Measurements from ENCODE around the gene TMEM181.
"Not testable (repeated sequence)": the region's sequence is repeated elsewhere in the genome, so short reads cannot be mapped to it uniquely, and the experiment has no call there.

TMEM181 gene

DNA sequence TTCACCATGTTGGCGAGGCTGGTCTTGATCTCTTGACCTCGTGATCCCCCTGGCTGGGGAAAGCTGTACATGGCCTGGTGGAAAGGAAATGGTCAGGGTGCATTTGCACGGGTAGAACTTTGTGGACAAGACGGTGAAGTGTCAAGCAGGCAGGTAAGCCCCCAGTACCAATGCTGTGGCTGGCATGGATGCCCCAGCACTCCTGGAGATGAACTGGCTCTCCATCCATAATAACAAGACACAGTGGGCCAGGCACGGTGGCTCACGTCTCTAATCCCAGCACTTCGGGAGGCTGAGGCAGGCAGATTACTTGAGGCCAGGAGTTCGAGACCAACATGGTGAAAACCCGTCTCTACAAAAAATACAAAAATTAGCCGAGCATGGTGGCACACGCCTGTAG is 37.3 kb upstream of the TMEM181 start:
- peaks cover 9% of the 10 kb centered on the region for H3K4me1 Mint-ChIP-seq
- H3K4me3 Mint-ChIP-seq = no peak overlapping the region
- H3K9me3 Mint-ChIP-seq = no peaks in the 10 kb centered on the region
- DNase-seq (ENCODE audit: low spot score in 2 of 2) (no peak), ATAC-seq (replicated peaks; ENCODE audit: extremely low read depth, poor library complexity, severe bottlenecking) (no peak)
- H3K36me3 Mint-ChIP-seq (ENCODE audit: insufficient read depth) = no peaks in the 10 kb centered on the region
- no peak overlapping the region for H3K27ac Mint-ChIP-seq (ENCODE audit: low read depth)
- H3K27me3 Mint-ChIP-seq = peaks cover 47% of the 10 kb centered on the region

DNA sequence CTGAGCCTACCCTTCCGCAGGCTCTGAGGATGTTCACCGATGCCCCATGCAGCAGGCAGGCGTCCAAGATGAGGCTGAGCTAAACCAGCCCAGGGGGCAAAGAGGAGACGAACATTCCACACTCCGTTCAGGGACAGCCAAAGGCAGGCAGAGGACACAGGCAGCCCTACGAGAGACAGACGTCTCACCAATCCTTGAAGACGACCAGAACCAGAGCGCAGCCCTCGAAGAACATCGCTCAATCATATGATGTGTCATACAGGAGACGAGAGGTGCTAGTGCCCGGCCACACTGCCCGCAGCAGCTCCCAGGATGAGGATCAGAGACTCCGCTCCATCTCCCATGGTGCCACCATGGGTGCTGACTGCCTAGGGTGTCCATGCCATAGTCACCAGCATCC is 35.6 kb upstream of the TMEM181 start:
- Mint-ChIP-seq H3K36me3 (ENCODE audit: insufficient read depth) (peaks cover under 1% of the 10 kb centered on the region), H3K27ac (ENCODE audit: low read depth) (no peak overlapping the region), H3K27me3 (peaks cover 64% of the 10 kb centered on the region)

DNA sequence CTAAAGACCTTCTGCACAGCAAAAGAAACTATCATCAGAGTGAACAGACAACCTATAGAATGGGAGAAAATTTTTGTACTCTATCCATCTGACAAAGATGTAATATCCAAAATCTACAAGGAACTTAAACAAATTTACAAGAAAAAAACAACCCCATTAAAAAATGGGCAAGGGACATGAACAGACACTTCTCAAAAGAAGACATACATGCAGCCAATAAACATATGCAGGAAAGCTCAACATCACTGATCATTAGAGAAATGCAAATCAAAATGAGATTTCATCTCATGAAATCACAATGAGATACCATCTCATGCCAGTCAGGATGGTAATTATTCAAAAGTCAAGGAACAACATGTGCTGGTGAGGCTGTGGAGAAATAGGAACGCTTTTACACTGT is 32.0 kb upstream of the TMEM181 start:
- H3K27me3 Mint-ChIP-seq = peaks cover 89% of the 10 kb centered on the region
- H3K9me3 Mint-ChIP-seq; H3K36me3 Mint-ChIP-seq (ENCODE audit: insufficient read depth); H3K4me3 Mint-ChIP-seq; ATAC-seq (replicated peaks; ENCODE audit: extremely low read depth, poor library complexity, severe bottlenecking); H3K27ac Mint-ChIP-seq (ENCODE audit: low read depth); H3K4me1 Mint-ChIP-seq; DNase-seq (ENCODE audit: low spot score in 2 of 2): not testable (repeated sequence)

More for the DNA sequence above, 35.6 kb upstream of the TMEM181 start:
- DNase-seq (ENCODE audit: low spot score in 2 of 2) (no peak), ATAC-seq (replicated peaks; ENCODE audit: extremely low read depth, poor library complexity, severe bottlenecking) (no peak)
- Mint-ChIP-seq H3K9me3 (no peaks in the 10 kb centered on the region), H3K4me1 (no peaks in the 10 kb centered on the region), H3K4me3 (no peak overlapping the region)

DNA sequence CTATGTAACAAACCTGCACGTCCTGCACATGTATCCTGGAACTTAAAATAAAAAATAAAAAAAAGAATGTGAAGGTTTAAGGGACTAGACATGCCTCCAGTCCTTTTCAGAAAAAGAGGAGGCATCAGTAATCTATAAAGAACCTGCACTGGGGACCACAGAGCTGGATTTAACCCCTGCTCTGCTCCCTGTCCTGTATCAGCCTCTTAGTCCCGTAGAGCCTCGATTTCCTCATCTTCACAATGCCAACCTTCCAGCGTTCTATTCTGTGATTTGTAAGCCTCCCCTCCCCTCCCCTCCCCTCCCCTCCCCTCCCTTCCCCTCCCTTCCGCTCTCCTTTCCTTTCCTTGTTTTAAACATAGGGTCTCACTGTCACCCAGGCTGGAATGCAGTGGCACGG is 31.1 kb upstream of the TMEM181 start:
- no peaks in the 10 kb centered on the region for H3K9me3 Mint-ChIP-seq
- no peak overlapping the region for H3K4me3 Mint-ChIP-seq
- DNase-seq (ENCODE audit: low spot score in 2 of 2) (no peak), ATAC-seq (replicated peaks; ENCODE audit: extremely low read depth, poor library complexity, severe bottlenecking) (no peak)
- peaks cover 90% of the 10 kb centered on the region for H3K27me3 Mint-ChIP-seq
- H3K4me1 Mint-ChIP-seq = no peaks in the 10 kb centered on the region
- no peak overlapping the region for H3K27ac Mint-ChIP-seq (ENCODE audit: low read depth)
- H3K36me3 Mint-ChIP-seq (ENCODE audit: insufficient read depth) = peaks cover 2% of the 10 kb centered on the region

DNA sequence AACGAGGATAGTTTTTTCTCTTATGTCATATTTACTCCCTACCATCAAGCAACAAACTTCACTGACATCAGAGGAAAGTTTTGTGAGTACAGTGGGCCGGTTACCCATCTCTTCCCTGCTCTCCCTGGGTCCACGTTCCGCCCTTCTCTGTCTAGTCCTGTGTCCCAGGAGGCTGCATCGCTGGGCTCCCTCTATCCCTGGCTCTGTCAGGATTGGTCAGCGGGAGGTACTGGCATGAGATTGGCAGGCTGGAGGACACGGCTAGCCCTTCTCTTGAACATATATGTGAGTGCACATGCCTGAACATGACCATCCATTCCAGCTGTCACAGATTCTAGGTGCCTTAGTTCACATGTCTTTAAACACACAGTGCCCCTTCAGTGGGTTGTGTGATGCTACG is 30.3 kb upstream of the TMEM181 start:
- Mint-ChIP-seq H3K27me3 (peaks cover 88% of the 10 kb centered on the region), H3K4me3 (no peak overlapping the region), H3K4me1 (no peaks in the 10 kb centered on the region), H3K9me3 (no peaks in the 10 kb centered on the region), H3K36me3 (ENCODE audit: insufficient read depth) (peaks cover 2% of the 10 kb centered on the region), H3K27ac (ENCODE audit: low read depth) (no peak overlapping the region)
- DNase-seq (ENCODE audit: low spot score in 2 of 2) = no peak
- no peak for ATAC-seq (replicated peaks; ENCODE audit: extremely low read depth, poor library complexity, severe bottlenecking)

DNA sequence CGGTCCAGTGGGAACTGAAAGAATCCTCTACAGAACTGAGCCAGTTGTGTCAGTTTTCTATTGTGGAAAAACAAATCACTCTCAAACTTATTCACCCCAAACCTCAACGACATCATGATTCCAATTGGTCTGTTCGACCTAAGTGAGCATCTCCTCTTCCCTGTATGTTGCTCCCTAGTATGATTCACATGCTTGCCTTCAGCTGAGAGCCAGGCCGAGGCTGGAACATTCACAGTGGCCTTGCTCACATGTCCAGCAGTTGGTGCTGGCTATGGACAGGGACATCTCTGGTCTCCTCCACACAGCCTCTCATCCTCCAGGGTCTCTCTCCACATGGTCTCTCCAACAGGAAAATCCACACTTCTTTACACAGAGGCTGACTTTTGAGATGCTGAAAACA is 28.3 kb upstream of the TMEM181 start:
- H3K36me3 Mint-ChIP-seq (ENCODE audit: insufficient read depth) = peaks cover 5% of the 10 kb centered on the region
- no peak for DNase-seq (ENCODE audit: low spot score in 2 of 2)
- H3K9me3 Mint-ChIP-seq = peaks cover 5% of the 10 kb centered on the region
- H3K27ac Mint-ChIP-seq (ENCODE audit: low read depth) = no peak overlapping the region
- no peak overlapping the region for H3K4me3 Mint-ChIP-seq
- H3K4me1 Mint-ChIP-seq = no peaks in the 10 kb centered on the region
- H3K27me3 Mint-ChIP-seq = peaks cover 84% of the 10 kb centered on the region
- ATAC-seq (replicated peaks; ENCODE audit: extremely low read depth, poor library complexity, severe bottlenecking) = no peak

DNA sequence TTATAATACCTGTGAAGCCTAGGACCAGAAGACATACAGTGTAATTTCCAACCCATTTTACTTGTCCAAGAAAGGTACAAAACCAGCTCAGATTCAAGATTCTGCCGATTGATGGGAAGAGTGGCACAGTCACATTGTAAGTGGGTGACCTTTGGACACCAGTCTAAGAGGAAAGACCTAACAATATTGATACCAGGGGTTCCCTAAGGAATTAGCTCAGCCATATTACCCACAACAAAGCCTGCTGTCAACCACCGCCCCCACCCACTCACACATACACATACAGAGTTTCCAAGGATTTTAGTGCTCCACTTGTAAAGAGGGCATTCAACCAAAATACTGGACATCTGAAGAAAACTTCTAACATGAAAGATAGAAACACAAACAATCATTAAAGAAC is 27.9 kb upstream of the TMEM181 start:
- Mint-ChIP-seq H3K9me3 (peaks cover 5% of the 10 kb centered on the region), H3K27me3 (peaks cover 80% of the 10 kb centered on the region), H3K4me3 (no peak overlapping the region), H3K4me1 (no peaks in the 10 kb centered on the region), H3K36me3 (ENCODE audit: insufficient read depth) (peaks cover 6% of the 10 kb centered on the region), H3K27ac (ENCODE audit: low read depth) (no peak overlapping the region)
- no peak for ATAC-seq (replicated peaks; ENCODE audit: extremely low read depth, poor library complexity, severe bottlenecking)
- no peak for DNase-seq (ENCODE audit: low spot score in 2 of 2)

DNA sequence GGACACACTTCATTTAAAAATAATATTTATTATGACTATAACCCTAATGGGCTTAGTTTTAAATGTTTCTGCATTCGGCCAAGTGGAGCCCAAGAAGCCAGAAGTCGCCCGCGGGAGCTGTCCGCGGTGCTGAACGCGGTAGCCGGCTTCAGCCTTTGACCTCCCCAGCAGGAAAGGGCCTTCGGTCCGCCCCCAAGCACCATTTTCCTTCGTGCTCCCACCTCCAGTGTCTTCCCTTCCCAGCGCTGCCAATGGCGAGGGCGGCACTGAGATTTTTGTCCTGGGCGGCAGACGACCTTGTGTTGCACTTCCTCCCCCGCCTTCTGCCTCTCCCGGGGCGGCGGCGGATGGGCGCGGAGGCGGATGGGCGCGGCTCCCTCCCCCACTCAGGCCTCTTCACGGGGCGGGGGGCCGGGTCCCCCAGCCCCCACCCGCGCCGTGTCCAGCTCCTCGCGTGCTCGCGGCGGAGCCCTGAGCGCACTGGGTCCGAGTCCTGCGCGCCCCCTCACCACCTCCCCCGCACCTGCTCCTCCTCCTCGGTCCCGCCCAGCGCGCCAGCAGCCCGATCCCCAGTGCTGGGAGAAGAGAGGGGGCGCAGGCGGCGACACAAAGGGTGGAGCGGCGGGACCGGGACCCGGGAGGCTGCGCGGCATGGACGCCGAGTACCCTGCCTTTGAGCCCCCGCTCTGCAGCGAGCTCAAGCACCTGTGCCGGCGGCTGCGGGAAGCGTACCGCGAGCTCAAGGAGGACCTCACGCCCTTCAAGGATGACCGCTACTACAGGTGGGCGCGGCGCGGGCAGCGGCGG is 23.6 kb upstream of the TMEM181 start:
- ATAC-seq (replicated peaks; ENCODE audit: extremely low read depth, poor library complexity, severe bottlenecking) (peak; percentile 64), DNase-seq (ENCODE audit: low spot score in 2 of 2) (peak; percentile 48 to 64)
- Mint-ChIP-seq H3K27me3 (peaks cover 85% of the 10 kb centered on the region), H3K4me1 (no peaks in the 10 kb centered on the region), H3K4me3 (peak overlapping the region; percentile 66), H3K9me3 (peaks cover 5% of the 10 kb centered on the region), H3K36me3 (ENCODE audit: insufficient read depth) (peaks cover 5% of the 10 kb centered on the region), H3K27ac (ENCODE audit: low read depth) (no peak overlapping the region)

DNA sequence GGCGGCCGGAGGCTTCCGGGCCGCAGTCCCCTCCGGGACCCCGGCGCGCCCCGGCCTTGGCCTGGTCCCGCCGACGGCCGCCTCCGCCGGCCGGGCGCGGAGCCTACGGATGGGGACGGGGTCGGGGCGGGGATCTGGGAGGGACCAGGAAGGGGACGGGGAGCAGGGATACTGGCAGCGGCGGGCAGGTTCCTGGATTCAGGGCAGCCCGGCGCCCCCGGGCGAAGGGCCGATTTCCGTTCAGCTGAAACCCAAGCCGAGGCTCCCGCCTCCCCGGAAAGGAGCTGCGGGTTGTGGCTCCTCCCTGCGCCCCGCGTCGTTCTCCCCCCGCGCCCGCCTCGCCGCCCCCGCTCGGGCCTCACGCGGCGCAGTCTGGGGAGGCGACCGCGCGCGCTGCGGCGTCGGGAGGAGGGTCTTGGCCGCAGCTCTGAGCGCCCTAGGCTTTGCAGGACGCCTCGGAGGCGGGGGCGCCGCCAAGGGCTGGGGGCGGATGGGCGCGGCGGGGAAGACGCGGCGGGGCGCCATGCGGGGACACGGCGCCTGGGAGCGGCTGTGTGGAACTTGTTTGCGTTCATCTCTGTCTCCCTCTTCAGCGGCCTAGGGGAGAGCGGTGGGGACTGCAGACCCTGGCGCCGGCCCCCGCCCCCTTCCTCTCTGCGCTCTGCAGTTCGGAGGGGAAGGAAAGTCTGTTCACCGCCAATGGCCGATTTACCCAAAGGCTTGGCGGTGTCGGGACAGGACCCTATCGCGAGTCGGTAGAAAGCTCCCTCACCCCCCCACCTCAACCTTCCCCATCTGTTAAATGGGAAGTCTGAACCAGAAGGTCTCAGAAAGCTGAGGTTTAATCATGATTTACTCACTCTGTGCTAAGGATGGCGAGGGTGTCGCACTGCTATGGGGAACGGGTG is 22.7 kb upstream of the TMEM181 start:
- Mint-ChIP-seq H3K4me3 (peak overlapping the region; percentile 66), H3K9me3 (peaks cover 5% of the 10 kb centered on the region), H3K27ac (ENCODE audit: low read depth) (no peak overlapping the region), H3K4me1 (no peaks in the 10 kb centered on the region), H3K27me3 (peaks cover 82% of the 10 kb centered on the region), H3K36me3 (ENCODE audit: insufficient read depth) (peaks cover 5% of the 10 kb centered on the region)
- peak; percentile 21 for ATAC-seq (replicated peaks; ENCODE audit: extremely low read depth, poor library complexity, severe bottlenecking)
- DNase-seq (ENCODE audit: low spot score in 2 of 2) = no peak

DNA sequence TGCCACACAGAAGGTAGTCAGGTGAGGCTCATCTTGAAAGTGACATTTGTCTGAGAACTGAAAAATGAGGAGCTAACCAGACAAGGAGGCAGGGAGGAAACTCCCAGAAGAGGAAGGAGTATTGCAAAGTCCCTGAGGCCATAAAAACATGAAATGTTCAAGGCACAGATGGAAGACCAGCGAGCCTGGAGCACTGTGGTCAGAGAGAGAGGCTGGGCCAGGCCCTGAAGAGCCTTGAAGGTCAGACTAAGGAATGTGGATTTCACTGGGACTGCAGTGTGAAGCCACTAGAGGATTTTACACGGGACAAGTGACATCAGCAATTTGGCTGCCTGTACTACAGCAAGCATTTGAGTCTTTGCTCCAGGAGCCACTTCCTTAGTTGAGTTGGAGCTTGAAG is 21.1 kb upstream of the TMEM181 start:
- H3K9me3 Mint-ChIP-seq = peaks cover 5% of the 10 kb centered on the region
- H3K36me3 Mint-ChIP-seq (ENCODE audit: insufficient read depth) = peaks cover 5% of the 10 kb centered on the region
- DNase-seq (ENCODE audit: low spot score in 2 of 2) (no peak), ATAC-seq (replicated peaks; ENCODE audit: extremely low read depth, poor library complexity, severe bottlenecking) (no peak)
- H3K27ac Mint-ChIP-seq (ENCODE audit: low read depth) = no peak overlapping the region
- no peak overlapping the region for H3K4me3 Mint-ChIP-seq
- H3K27me3 Mint-ChIP-seq = peaks cover 66% of the 10 kb centered on the region
- H3K4me1 Mint-ChIP-seq = no peaks in the 10 kb centered on the region

DNA sequence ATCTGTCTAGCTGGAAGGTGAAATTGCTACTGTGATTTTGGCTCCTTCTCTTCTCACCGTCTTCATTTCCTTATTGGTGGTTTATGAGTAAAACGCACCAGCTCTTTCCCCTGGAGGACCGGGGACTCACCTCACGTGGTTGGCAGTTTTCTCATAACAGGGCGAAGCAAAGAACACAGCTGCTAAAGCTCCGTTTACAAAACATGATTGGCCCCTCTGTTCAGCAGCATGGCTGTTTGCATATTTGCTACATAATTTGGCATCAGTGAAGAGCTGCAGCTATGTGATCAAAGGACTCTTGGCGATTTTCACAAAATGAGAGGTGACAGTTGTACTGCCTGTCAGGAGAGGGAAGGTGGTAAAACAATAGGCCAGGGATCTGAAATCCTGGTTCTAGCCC is 20.5 kb upstream of the TMEM181 start:
- ATAC-seq (replicated peaks; ENCODE audit: extremely low read depth, poor library complexity, severe bottlenecking) (no peak), DNase-seq (ENCODE audit: low spot score in 2 of 2) (no peak)
- H3K9me3 Mint-ChIP-seq = peaks cover 5% of the 10 kb centered on the region
- no peak overlapping the region for H3K4me3 Mint-ChIP-seq
- no peak overlapping the region for H3K27ac Mint-ChIP-seq (ENCODE audit: low read depth)
- peaks cover 63% of the 10 kb centered on the region for H3K27me3 Mint-ChIP-seq
- no peaks in the 10 kb centered on the region for H3K4me1 Mint-ChIP-seq
- peaks cover 5% of the 10 kb centered on the region for H3K36me3 Mint-ChIP-seq (ENCODE audit: insufficient read depth)

DNA sequence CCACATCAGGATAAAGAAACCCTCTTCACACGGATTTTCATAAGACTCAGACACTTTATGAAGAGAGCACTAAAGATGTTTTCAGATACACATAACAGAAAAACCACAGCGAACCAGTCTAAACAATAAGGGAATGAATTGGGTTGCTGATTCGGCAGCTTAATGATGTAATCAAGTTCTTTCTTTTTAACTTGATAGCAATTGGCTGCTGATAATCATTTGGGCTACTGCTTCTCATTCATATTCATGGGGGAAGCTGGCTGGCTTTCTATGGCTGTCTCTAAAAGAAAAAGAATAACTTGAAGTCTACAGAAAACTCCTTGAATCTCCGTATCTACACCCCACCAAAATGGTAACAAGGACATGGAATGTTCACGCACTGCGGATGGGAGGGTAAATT is 20.0 kb upstream of the TMEM181 start:
- peaks cover 5% of the 10 kb centered on the region for H3K36me3 Mint-ChIP-seq (ENCODE audit: insufficient read depth)
- H3K4me3 Mint-ChIP-seq = no peak overlapping the region
- peaks cover 63% of the 10 kb centered on the region for H3K27me3 Mint-ChIP-seq
- peaks cover 5% of the 10 kb centered on the region for H3K9me3 Mint-ChIP-seq
- H3K4me1 Mint-ChIP-seq = no peaks in the 10 kb centered on the region
- no peak overlapping the region for H3K27ac Mint-ChIP-seq (ENCODE audit: low read depth)
- ATAC-seq (replicated peaks; ENCODE audit: extremely low read depth, poor library complexity, severe bottlenecking) (no peak), DNase-seq (ENCODE audit: low spot score in 2 of 2) (no peak)

Data from central memory CD8-positive, alpha-beta T cell (primary cell).